ENCODE data around the gene COBL.

DNA sequence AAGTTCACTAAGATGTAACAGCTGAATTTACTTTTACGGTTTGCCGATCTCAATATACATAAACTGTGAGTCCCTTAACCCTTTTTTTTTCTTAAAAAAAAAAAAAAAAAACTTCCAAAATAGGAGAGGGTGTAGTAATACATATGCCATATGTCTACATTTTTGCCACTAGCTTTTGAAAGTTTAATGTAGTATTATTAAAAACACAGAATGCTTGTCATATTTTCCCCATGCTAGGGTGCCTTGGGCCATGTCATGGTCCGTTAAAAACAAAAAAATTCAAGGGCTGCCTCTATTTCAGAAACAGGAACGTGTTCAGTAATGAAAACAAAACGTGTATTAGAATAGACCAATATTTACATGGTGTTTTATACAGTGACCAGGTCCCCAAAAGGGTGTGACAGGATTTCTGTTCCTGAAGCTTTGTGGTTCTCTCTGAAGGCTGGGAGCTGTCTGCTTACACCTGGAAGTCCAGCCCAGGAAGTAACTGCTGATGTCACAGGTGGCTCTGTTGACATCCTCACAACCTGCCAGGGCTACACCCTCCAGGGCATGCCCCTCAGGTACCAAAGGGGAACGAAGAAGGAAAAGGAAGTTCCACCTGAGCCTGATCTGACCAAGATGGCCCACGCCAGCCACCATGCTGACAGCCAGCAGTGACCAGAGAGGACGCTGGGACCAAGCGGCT, 79.0 kb downstream of the COBL start:
- TF ChIP-seq POLR2AphosphoS5 (IDR thresholded peaks at IDR 0.05; ENCODE audit: low read depth, low read length): no peak
- TF ChIP-seq TAF1 (IDR thresholded peaks at IDR 0.05; ENCODE audit: borderline replicate concordance, low read depth, low read length): no peak
- TF ChIP-seq POLR2A (IDR thresholded peaks at IDR 0.05; ENCODE audit: low read depth, low read length): no peak

Measured in GM12892 (cell line).